Measurements from ENCODE around the gene FSTL4.

DNA sequence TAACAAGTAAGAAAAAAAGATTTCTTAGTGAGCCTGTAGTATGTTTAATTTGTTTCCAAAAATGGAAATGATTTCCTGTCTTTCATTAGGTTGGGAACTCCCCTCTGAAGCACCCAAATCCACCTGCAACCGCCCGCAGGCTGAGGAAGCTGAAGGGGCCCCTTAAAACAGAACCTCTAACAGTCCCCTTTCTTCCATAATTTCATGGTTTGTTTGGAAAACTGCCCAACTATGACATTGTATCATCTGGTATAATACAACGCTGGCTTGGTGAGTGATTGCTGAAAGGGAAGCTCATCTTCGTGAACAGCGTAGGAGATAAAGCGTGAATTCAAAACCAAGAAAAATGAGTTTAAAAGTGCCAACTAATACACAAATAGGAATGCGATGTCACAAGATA, 215.5 kb downstream of the FSTL4 start:
- TF ChIP-seq CTCF (IDR thresholded peaks at IDR 0.05) (no peak), POLR2A (IDR thresholded peaks at IDR 0.05) (no peak)

All from Peyer's patch (tissue), 4 donors.